ENCODE results near the gene FAM50A.

The FAM50A gene, protein sequence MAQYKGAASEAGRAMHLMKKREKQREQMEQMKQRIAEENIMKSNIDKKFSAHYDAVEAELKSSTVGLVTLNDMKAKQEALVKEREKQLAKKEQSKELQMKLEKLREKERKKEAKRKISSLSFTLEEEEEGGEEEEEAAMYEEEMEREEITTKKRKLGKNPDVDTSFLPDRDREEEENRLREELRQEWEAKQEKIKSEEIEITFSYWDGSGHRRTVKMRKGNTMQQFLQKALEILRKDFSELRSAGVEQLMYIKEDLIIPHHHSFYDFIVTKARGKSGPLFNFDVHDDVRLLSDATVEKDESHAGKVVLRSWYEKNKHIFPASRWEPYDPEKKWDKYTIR

GRCh38 chrX:154443992-154444754, at the start of gene FAM50A:
Gene FAM50A, plus strand, starts transcription at chrX:154444141. Its CDS starts 95 bp downstream, at chrX:154444236.
- Histone ChIP-seq H3K9me3 (ENCODE audit: control insufficient read depth, insufficient read depth, low read depth, low read length) (no peaks in the 10 kb centered on the region), H3K4me3 (ENCODE audit: low read depth, low read length) (peak within 1 kb of the TSS; percentile 51), H3K36me3 (ENCODE audit: control insufficient read depth in 2 of 2, insufficient read depth in 1 of 2, low read length in 2 of 2) (peaks cover 10 to 79% of the 10 kb centered on the region in 2 experiments; a peak in 2 of 3 replicates), H3K27ac (ENCODE audit: extremely low read depth, low read depth, low read length) (peak within 1 kb of the TSS; percentile 77), H3K4me1 (ENCODE audit: control insufficient read depth, insufficient read depth, low read length) (no peaks in the 10 kb centered on the region)
- POLR2A ChIA-PET: interaction anchor here (0.6 to 3.0 kb wide), 4 partner anchors 8 to 33 kb away, joined by 3 to 13 read pairs (median 4); partner anchors contain the start of gene TAFAZZIN
- CTCF ChIA-PET: interaction anchor here (0.6 kb wide), 1 partner anchor 100 kb away, joined by 3 read pairs; no protein-coding TSS in a partner anchor
- TF ChIP-seq ZNF48 (tag by site-specific recombination; IDR thresholded peaks at IDR 0.05) (no peak), ZNF660 (tag by site-specific recombination; IDR thresholded peaks at IDR 0.05) (0 out of 2 replicates have a peak, but pooled peaks have one; percentile 46), ZXDB (tag by site-specific recombination; IDR thresholded peaks at IDR 0.05) (peak; percentile 23; the same call in 1 of the 2 replicates), ZBTB1 (tag by site-specific recombination; IDR thresholded peaks at IDR 0.05) (no peak), KLF10 (tag by site-specific recombination; IDR thresholded peaks at IDR 0.05) (peak; percentile 35; the same call in 1 of the 2 replicates), ZNF624 (tag by site-specific recombination; IDR thresholded peaks at IDR 0.05) (no peak), ZNF23 (tag by site-specific recombination; IDR thresholded peaks at IDR 0.05; ENCODE audit: borderline replicate concordance) (no peak), SCRT1 (tag by site-specific recombination; IDR thresholded peaks at IDR 0.05; ENCODE audit: borderline replicate concordance) (no peak), ZNF211 (tag by site-specific recombination; IDR thresholded peaks at IDR 0.05; ENCODE audit: low read depth) (no peak), ZFP3 (tag by site-specific recombination; IDR thresholded peaks at IDR 0.05; ENCODE audit: low read depth) (no peak), ZNF266 (tag by site-specific recombination; IDR thresholded peaks at IDR 0.05; ENCODE audit: low read depth) (no peak), CTCF (tag by site-specific recombination; IDR thresholded peaks at IDR 0.05) (no peak), ZNF626 (tag by site-specific recombination; IDR thresholded peaks at IDR 0.05) (no peak), ZSCAN30 (tag by site-specific recombination; IDR thresholded peaks at IDR 0.05) (peak; percentile 54; the same call in 1 of the 2 replicates), ZIC2 (tag by site-specific recombination; IDR thresholded peaks at IDR 0.05) (peak; percentile 37), ZNF239 (tag by site-specific recombination; IDR thresholded peaks at IDR 0.05) (no peak), KLF8 (tag by site-specific recombination; IDR thresholded peaks at IDR 0.05) (no peak), ZNF747 (tag by site-specific recombination; IDR thresholded peaks at IDR 0.05) (no peak), ZNF37A (tag by site-specific recombination; IDR thresholded peaks at IDR 0.05) (no peak)
- TF ChIP-seq, protein P1, sequence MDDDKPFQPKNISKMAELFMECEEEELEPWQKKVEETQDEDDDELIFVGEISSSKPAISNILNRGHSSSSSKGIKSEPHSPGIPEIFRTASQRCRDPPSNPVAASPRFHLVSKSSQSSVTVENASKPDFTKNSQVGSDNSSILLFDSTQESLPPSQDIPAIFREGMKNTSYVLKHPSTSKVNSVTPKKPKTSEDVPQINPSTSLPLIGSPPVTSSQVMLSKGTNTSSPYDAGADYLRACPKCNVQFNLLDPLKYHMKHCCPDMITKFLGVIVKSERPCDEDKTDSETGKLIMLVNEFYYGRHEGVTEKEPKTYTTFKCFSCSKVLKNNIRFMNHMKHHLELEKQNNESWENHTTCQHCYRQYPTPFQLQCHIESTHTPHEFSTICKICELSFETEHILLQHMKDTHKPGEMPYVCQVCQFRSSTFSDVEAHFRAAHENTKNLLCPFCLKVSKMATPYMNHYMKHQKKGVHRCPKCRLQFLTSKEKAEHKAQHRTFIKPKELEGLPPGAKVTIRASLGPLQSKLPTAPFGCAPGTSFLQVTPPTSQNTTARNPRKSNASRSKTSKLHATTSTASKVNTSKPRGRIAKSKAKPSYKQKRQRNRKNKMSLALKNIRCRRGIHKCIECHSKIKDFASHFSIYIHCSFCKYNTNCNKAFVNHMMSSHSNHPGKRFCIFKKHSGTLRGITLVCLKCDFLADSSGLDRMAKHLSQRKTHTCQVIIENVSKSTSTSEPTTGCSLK (tag by site-specific recombination; IDR thresholded peaks at IDR 0.05): no peak
- TF ChIP-seq, protein P2, sequence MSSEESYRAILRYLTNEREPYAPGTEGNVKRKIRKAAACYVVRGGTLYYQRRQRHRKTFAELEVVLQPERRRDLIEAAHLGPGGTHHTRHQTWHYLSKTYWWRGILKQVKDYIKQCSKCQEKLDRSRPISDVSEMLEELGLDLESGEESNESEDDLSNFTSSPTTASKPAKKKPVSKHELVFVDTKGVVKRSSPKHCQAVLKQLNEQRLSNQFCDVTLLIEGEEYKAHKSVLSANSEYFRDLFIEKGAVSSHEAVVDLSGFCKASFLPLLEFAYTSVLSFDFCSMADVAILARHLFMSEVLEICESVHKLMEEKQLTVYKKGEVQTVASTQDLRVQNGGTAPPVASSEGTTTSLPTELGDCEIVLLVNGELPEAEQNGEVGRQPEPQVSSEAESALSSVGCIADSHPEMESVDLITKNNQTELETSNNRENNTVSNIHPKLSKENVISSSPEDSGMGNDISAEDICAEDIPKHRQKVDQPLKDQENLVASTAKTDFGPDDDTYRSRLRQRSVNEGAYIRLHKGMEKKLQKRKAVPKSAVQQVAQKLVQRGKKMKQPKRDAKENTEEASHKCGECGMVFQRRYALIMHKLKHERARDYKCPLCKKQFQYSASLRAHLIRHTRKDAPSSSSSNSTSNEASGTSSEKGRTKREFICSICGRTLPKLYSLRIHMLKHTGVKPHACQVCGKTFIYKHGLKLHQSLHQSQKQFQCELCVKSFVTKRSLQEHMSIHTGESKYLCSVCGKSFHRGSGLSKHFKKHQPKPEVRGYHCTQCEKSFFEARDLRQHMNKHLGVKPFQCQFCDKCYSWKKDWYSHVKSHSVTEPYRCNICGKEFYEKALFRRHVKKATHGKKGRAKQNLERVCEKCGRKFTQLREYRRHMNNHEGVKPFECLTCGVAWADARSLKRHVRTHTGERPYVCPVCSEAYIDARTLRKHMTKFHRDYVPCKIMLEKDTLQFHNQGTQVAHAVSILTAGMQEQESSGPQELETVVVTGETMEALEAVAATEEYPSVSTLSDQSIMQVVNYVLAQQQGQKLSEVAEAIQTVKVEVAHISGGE (tag by site-specific recombination; conservative IDR thresholded peaks at IDR 0.05; ENCODE audit: low read depth): no peak
- TF ChIP-seq, protein P3, sequence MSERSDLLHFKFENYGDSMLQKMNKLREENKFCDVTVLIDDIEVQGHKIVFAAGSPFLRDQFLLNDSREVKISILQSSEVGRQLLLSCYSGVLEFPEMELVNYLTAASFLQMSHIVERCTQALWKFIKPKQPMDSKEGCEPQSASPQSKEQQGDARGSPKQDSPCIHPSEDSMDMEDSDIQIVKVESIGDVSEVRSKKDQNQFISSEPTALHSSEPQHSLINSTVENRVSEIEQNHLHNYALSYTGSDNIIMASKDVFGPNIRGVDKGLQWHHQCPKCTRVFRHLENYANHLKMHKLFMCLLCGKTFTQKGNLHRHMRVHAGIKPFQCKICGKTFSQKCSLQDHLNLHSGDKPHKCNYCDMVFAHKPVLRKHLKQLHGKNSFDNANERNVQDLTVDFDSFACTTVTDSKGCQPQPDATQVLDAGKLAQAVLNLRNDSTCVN (tag by site-specific recombination; optimal IDR thresholded peaks at IDR 0.05): peak; percentile 42
- TF ChIP-seq, protein P4, sequence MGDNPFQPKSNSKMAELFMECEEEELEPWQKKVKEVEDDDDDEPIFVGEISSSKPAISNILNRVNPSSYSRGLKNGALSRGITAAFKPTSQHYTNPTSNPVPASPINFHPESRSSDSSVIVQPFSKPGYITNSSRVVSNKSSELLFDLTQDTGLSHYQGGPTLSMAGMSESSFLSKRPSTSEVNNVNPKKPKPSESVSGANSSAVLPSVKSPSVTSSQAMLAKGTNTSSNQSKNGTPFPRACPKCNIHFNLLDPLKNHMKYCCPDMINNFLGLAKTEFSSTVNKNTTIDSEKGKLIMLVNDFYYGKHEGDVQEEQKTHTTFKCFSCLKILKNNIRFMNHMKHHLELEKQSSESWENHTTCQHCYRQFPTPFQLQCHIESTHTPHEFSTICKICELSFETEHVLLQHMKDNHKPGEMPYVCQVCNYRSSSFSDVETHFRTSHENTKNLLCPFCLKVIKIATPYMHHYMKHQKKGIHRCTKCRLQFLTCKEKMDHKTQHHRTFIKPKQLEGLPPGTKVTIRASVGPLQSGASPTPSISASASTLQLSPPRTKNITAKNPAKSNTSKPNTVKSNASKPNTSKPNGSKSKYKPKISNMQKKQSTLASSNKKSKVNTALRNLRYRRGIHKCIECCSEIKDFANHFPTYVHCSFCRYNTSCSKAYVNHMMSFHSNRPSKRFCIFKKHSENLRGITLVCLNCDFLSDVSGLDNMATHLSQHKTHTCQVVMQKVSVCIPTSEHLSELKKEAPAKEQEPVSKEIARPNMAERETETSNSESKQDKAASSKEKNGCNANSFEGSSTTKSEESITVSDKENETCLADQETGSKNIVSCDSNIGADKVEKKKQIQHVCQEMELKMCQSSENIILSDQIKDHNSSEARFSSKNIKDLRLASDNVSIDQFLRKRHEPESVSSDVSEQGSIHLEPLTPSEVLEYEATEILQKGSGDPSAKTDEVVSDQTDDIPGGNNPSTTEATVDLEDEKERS (tag by site-specific recombination; IDR thresholded peaks at IDR 0.05): no peak
